ENCODE data around the gene DNAJC30.
"Not testable (repeated sequence)": the region's sequence is repeated elsewhere in the genome, so short reads cannot be mapped to it uniquely, and the experiment has no call there.

The DNAJC30 gene

GRCh38 chr7:73683056-73683787 is at the start of gene DNAJC30, which contains the start of gene BUD23:
Gene DNAJC30, minus strand, starts transcription at chr7:73683453. Its CDS starts 30 bp downstream, at chr7:73683423.
Gene BUD23, plus strand, starts transcription at chr7:73683597. Its CDS starts 29 bp downstream, at chr7:73683626.
- DNase-seq (ENCODE audit: low read depth in 2 of 2): peak; percentile 95 to 96

GRCh38 chr7:73732397-73732796 is 49.1 kb upstream of the DNAJC30 start:
- no peak for DNase-seq (ENCODE audit: low read depth in 2 of 2)

- DNase-seq (ENCODE audit: low read depth in 2 of 2): no peak
Observed at GRCh38 chr7:73730485-73730884, 47.2 kb upstream of the DNAJC30 start.

GRCh38 chr7:73728551-73728950 is 45.3 kb upstream of the DNAJC30 start:
- no peak for DNase-seq (ENCODE audit: low read depth in 2 of 2)

- no peak for DNase-seq (ENCODE audit: low read depth in 2 of 2)
Observed at GRCh38 chr7:73727952-73728351, 44.7 kb upstream of the DNAJC30 start.

- no peak for DNase-seq (ENCODE audit: low read depth in 2 of 2)
Observed at GRCh38 chr7:73726083-73726466, 42.8 kb upstream of the DNAJC30 start.

- DNase-seq (ENCODE audit: low read depth in 2 of 2): no peak
Observed at GRCh38 chr7:73723813-73724212, 40.6 kb upstream of the DNAJC30 start.

- no peak for DNase-seq (ENCODE audit: low read depth in 2 of 2)
Observed at GRCh38 chr7:73722785-73723184, 39.5 kb upstream of the DNAJC30 start.

GRCh38 chr7:73722182-73722581 is 38.9 kb upstream of the DNAJC30 start:
- not testable (repeated sequence) for DNase-seq (ENCODE audit: low read depth in 2 of 2)

- no peak for DNase-seq (ENCODE audit: low read depth in 2 of 2)
Observed at GRCh38 chr7:73721377-73721817, 38.1 kb upstream of the DNAJC30 start.

GRCh38 chr7:73720443-73720842 is 37.2 kb upstream of the DNAJC30 start:
- DNase-seq (ENCODE audit: low read depth in 2 of 2): not testable (repeated sequence)

- DNase-seq (ENCODE audit: low read depth in 2 of 2): no peak
Observed at GRCh38 chr7:73719806-73720169, 36.5 kb upstream of the DNAJC30 start.

GRCh38 chr7:73718905-73719805 is 35.9 kb upstream of the DNAJC30 start, which contains the start of gene STX1A:
Gene STX1A, minus strand, starts transcription at chr7:73719669. Its CDS starts 38 bp downstream, at chr7:73719631.
- peak; percentile 31 to 50 for DNase-seq (ENCODE audit: low read depth in 2 of 2)

GRCh38 chr7:73718438-73718881 is 35.2 kb upstream of the DNAJC30 start:
- DNase-seq (ENCODE audit: low read depth in 2 of 2): no peak

GRCh38 chr7:73717991-73718405 is 34.7 kb upstream of the DNAJC30 start:
- peak; percentile 57 to 69 for DNase-seq (ENCODE audit: low read depth in 2 of 2)

GRCh38 chr7:73717025-73717807 is 34.0 kb upstream of the DNAJC30 start:
- DNase-seq (ENCODE audit: low read depth in 2 of 2): no peak

- no peak for DNase-seq (ENCODE audit: low read depth in 2 of 2)
Observed at GRCh38 chr7:73716318-73716890, 33.2 kb upstream of the DNAJC30 start.

- DNase-seq (ENCODE audit: low read depth in 2 of 2): no peak
Observed at GRCh38 chr7:73715648-73716317, 32.5 kb upstream of the DNAJC30 start.

- DNase-seq (ENCODE audit: low read depth in 2 of 2): not testable (repeated sequence)
Observed at GRCh38 chr7:73713319-73713718, 30.1 kb upstream of the DNAJC30 start.

GRCh38 chr7:73712773-73713172 is 29.5 kb upstream of the DNAJC30 start:
- DNase-seq (ENCODE audit: low read depth in 2 of 2): no peak
